Stimulated activated CD4-positive, alpha-beta T cell treated with anti-CD3 and anti-CD28 coated beads, Interleukin-1b, Interleukin-23, amount 100 ng/mL, for 1 hour (primary cell): ENCODE measurements around the gene RNASE7.
"Not testable (repeated sequence)": the region's sequence is repeated elsewhere in the genome, so short reads cannot be mapped to it uniquely, and the experiment has no call there.

Experiments used
- DNase-seq, 2 donors: peaks; one replicate each; pipeline ENCODE4 v3.0.0-alpha.2; 2020; ENCODE audit warnings: low read depth in 2 of 2

Gene RNASE7

DNA sequence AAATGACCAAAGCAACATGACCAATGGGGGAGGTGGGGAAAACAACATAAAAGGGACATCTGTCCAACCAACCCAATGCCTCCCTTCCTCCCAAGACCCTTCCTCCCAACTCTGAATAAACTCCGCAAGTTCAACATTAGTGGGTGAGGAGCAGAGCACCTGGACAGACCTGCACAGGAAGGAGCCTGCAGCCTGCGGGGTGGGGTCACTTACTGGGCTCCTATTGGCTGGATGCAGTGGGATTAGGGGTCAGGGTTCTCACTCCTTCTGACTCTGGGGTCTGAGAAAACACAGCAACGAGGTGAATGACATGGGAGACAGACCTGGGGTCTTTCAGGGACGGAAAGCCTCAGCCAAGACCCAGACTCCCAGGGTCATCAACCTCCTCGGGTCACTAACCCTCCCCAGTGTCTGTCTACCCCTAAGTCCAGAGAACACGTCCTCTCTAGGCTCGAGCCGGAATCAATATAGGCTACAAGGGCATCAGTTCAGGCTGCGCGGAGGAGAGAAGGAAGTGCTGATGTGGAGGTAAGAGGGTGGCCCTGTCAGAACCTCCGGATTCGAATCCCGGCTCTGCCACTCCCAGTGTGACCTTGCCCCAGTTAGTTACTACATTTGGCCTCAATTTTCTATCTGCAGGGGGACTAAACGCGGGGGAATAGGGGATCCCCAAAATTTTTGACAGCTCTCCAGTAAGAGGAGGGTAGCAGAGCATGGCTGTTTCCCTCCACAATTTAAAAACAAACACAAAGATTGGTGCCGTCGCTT is 18.2 kb upstream of the RNASE7 start:
- DNase-seq, result no peak

GRCh38 chr14:21024585-21025370 is 17.4 kb upstream of the RNASE7 start, which contains the start of gene NDRG2:
Gene NDRG2 (minus strand): TSS chr14:21025061. CDS start chr14:21023315, 1,746 bp downstream.
- DNase-seq, result peak; percentile 42 to 51

- no peak for DNase-seq
Observed at GRCh38 chr14:21025371-21026273, 16.5 kb upstream of the RNASE7 start.

- no peak for DNase-seq
Observed at GRCh38 chr14:21026274-21026987, 15.7 kb upstream of the RNASE7 start.

DNA sequence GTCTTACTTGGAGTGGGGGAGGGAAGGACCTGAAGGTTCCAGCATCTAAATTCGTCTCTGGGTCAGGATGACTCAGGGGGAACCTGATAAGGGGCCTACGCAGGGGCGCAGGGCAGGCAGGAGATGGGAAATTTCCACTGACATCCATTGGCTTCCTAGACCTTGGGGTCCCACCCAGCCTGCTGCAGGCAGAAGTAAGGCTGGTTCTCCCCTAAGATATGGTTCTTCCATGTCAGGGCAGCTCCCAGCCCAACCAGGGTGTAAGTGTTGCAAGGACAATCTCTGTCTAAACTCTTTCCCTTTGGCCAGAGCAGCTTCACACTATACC is 15.2 kb upstream of the RNASE7 start:
- DNase-seq, result no peak

GRCh38 chr14:21029917-21030316 is 12.2 kb upstream of the RNASE7 start, which contains the start of gene TPPP2:
Gene TPPP2 (plus strand): TSS chr14:21030217. CDS start chr14:21030582, 365 bp downstream.
- no peak for DNase-seq

DNA sequence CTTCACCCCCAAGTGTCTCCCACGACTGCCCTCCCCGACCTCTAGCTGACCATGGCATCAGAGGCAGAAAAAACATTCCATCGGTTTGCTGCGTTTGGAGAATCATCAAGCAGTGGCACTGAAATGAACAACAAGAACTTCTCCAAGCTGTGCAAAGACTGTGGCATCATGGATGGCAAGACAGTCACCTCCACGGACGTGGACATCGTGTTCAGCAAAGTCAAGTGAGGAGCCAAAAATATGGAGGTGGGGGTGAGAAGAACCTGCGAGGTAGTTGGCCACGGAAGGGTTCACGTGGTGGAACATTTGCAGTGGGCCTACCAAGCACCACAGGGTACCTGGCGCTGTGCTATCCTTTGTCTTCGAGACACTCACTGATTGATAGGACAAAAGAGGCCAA is 11.6 kb upstream of the RNASE7 start:
- DNase-seq, result no peak

DNA sequence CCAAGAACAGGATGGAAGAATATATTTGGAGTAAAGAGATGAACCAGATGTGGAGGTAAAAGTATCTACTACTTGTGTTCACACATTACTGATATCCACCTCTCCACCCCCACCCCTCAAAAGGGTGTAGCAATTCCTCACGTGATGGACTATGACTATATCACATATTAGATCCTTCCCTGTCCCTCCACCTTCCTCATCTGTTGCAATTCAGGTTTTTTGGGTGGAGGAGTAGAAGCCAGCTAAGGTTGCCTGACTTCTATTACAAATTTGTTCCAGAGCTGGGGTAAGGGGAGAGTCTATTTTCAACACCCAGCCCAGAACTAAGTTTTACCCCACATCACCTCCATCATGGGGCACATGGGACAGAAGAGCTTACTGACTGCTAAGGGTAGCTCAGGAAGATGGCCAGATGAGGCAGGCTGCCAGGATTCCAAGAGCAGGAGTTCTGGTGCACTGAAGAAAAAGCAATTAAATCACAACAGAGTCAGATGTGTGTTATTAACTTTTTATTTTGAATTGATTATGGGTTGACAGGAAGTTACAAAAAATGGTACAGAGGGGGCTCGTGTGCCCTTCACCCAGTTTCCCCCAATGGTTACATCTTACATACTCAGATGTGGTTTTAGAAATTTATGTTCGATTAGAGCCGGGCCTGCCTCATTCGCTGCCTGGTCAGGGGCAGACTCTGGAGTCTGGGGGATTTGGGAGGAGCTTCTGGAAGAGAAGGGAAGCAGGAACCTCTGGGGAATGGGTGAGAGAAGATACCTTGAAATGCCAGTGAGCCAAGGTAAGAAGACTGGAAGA is 9.6 kb upstream of the RNASE7 start:
- no peak for DNase-seq

DNA sequence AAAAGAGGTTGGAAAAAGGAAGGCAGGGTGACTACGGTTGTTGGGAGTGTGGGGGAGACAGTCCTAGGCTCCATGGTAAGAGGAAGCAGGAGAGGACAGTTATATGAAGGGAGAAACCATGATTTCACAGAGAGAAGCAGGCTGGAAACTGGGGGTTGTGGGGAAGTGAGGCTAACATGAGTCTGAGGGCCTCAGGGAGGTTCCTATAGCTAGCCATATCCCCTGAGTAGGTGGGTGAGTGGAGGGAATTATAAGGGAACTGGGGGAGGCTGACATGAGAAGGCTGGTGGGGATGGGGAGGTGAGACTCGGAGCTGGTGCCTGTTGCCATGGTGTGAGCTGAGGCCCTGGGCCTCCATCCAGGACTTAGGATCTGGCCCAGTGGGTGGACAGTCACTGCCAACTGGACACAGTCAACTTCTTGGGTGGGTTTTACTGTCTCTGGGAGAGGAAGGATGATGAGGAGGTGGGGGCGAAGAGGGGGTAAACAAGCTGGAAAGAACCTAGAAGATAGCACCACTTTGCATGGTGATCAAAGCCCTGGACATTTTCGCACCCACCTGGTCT is 8.9 kb upstream of the RNASE7 start:
- DNase-seq, result no peak

DNA sequence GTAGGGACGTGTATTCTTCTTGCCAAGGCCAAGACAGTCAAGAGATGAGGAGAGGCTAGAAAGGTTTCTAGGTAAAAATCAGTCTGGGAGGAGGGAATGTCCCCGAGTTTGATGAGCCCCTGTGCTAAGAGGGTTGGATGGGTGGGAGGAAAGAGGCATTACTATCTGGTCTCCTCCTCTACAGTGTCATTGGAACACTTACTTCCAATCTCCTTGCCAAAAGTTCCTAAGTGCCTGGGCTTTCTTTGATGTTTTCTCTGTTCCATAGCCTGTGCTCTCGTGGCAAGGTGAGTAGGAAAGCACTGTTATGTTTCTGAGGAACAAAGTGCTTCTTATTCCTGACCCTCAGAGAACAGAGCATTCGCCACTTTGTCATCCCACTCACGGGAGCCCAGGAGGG is 7.5 kb upstream of the RNASE7 start, which contains the start of gene RNASE13:
TSS of gene RNASE13 (minus strand) at position 101 of the 400 bp plus-strand sequence. CDS start 519 bp downstream, outside the sequence.
- no peak for DNase-seq

- DNase-seq, result no peak
Observed at GRCh38 chr14:21036751-21037150, 5.4 kb upstream of the RNASE7 start.

GRCh38 chr14:21037156-21037555 is 5.0 kb upstream of the RNASE7 start:
- no peak for DNase-seq

DNA sequence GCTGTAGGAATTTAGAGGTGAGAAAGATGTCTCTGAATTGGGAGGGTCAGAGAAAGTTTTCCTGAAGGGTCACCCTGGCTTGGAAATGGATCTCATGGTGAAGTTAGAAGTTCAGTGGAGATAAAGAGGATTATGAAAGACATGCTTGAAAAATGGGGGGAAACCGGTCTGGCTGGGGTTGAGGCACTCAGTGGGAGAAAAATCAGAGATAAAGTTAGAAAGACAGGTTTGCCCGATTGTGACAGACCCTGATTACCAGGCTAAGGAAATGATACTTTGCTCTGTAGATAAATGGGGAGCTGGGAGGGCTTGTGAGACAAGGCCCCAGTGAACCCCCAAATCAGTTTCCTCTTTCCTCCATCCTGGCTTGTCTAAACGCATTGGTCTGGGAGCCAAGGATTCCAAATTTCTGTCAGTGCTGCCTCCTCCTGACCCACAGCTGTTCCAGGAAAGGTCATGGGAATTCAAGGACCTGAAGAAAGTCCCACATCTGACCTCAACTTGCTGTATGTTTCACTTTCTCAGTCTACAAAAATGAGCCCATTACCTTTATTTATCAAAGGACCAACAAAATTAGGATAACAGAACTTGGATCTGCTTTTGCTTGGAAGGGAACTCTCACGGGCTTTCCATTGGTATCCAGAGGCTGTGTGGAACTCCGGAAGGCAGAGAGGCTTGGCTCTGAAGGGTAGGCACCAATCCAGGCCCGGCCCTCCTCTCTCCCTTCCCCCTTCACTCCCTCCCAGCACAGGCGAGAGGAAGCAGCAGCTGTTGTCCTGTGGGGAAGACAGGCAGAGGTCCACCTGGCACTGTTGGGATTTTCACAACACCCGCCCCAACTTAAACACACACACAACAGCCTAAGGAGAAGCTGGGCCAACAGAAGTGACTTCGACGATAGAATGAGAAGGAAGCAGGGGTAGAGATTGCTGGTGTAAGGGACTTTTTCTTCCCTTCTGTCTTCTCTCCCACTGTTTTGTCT is 3.4 kb upstream of the RNASE7 start:
- no peak for DNase-seq

DNA sequence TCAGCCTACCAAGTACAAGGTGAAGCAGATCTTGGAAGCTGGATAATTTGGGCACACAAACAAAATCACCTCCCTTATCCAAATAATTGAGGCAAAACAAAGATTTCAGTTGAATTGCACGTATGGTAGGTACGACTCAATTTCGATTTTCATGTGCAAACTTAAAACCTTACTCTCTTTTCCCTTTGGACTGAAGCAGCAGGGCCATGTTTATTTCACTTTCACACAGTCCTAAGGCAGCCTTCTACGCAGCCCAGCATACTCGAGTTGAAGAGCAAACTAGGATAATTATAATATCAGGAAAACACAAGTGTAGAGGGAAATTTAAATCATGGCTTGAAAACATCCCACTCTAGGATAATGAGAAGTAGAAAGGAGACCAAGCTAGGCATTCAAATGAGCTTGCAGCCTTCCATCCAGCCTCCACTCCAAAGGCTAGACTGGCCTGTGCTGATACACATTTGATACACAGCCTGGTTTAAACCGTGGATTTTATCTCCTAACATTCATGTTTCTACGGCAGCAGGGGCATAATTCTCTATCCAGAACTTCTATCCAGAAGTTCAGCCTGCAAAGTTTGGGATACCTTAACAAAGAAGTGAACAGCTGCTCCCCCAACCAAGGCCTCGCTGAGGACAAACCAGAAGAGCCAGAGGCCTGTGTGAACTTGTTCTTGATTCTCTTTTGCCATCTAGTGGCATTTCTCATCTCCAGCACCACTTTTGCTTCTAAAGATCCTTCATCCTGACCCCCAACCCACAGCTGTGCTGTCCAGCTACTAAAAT is 2.4 kb upstream of the RNASE7 start:
- DNase-seq, result no peak

DNA sequence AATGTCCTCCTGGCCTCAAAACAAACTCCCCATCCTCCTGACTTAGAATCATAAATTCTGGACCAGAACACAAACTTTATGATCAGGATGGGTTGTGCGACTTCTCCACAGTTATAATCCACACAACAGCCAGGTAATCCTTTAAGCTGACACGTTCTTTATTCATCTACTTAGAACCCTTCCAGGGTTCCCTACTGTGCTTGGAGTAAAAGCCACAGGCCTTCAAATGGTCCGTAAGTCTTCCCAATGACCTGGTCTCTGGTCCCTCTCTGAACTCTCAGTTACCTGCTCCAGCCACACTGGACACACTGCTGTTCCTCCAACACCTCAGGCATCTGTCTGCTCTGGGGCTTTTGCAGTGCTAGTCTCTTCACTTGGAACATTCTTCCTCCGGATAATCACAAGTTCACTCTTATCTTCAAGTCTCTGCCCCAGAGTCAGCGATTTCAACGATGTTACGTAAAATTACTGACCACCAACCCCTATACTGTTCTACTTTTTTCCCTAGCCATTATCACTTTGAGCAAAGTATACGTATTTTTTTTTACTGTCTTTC is 1.7 kb upstream of the RNASE7 start:
- DNase-seq, result no peak

GRCh38 chr14:21040941-21041340 is 1.2 kb upstream of the RNASE7 start:
- not testable (repeated sequence) for DNase-seq

DNA sequence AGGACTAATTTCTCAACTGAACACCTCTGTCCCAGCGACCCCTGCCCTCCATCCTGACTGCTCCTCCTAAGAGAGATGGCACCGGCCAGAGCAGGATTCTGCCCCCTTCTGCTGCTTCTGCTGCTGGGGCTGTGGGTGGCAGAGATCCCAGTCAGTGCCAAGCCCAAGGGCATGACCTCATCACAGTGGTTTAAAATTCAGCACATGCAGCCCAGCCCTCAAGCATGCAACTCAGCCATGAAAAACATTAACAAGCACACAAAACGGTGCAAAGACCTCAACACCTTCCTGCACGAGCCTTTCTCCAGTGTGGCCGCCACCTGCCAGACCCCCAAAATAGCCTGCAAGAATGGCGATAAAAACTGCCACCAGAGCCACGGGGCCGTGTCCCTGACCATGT is 756 bp downstream of the RNASE7 start:
- DNase-seq, result no peak
